ENCODE measurements around the gene NRG2.

DNA sequence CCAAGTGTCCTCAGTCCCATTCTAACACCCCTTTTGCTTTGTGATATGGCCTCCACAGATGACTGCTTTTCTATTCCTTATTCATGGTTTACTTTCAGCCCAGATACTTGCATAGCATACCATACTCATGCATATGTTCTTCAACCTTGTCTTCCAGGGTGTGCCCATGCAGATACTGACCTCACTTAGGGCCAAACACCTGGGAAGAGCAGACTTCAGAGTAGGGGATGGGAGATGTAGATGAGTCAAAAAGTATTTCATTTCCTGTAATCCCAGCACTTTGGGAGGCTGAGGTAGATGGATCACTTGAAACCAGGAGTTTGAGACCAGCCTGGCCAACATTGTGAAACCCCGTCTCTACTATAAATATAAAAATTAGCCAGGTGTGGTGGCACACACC, 58.3 kb downstream of the NRG2 start:
- TF ChIP-seq, protein P1, sequence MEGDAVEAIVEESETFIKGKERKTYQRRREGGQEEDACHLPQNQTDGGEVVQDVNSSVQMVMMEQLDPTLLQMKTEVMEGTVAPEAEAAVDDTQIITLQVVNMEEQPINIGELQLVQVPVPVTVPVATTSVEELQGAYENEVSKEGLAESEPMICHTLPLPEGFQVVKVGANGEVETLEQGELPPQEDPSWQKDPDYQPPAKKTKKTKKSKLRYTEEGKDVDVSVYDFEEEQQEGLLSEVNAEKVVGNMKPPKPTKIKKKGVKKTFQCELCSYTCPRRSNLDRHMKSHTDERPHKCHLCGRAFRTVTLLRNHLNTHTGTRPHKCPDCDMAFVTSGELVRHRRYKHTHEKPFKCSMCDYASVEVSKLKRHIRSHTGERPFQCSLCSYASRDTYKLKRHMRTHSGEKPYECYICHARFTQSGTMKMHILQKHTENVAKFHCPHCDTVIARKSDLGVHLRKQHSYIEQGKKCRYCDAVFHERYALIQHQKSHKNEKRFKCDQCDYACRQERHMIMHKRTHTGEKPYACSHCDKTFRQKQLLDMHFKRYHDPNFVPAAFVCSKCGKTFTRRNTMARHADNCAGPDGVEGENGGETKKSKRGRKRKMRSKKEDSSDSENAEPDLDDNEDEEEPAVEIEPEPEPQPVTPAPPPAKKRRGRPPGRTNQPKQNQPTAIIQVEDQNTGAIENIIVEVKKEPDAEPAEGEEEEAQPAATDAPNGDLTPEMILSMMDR (IDR thresholded peaks at IDR 0.05; ENCODE audit: low read depth, low read length, poor library complexity, severe bottlenecking), result no peak
- no peak for TF ChIP-seq EZH2phosphoT487 (IDR thresholded peaks at IDR 0.05; ENCODE audit: borderline replicate concordance, low read length)
